ENCODE measurements around the gene PMEL.
"Not testable (repeated sequence)": the region's sequence is repeated elsewhere in the genome, so short reads cannot be mapped to it uniquely, and the experiment has no call there.

DNA sequence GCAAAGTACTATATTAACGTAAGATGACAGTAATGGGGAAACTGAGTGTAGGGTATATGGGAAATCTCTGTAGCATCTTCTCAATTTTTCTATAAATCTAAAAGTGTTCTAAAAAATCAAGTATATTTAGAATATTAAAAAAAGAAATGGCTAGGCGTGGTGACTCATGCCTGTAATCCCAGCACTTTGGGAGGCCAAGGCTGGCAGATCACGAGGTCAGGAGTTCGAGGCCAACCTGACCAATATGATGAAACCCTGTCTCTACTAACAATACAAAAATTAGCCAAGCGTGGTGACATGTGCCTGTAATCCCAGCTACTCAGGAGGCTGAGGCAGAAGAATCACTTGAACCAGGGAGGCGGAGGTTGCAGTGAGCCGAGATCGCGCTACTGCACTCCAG is 42.2 kb downstream of the PMEL start:
- TF ChIP-seq POLR2AphosphoS5 (IDR thresholded peaks at IDR 0.05): not testable (repeated sequence)
- TF ChIP-seq, protein P1, sequence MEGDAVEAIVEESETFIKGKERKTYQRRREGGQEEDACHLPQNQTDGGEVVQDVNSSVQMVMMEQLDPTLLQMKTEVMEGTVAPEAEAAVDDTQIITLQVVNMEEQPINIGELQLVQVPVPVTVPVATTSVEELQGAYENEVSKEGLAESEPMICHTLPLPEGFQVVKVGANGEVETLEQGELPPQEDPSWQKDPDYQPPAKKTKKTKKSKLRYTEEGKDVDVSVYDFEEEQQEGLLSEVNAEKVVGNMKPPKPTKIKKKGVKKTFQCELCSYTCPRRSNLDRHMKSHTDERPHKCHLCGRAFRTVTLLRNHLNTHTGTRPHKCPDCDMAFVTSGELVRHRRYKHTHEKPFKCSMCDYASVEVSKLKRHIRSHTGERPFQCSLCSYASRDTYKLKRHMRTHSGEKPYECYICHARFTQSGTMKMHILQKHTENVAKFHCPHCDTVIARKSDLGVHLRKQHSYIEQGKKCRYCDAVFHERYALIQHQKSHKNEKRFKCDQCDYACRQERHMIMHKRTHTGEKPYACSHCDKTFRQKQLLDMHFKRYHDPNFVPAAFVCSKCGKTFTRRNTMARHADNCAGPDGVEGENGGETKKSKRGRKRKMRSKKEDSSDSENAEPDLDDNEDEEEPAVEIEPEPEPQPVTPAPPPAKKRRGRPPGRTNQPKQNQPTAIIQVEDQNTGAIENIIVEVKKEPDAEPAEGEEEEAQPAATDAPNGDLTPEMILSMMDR (IDR thresholded peaks at IDR 0.05): not testable (repeated sequence)

Measured in upper lobe of left lung (tissue), 4 donors.